Measurements from ENCODE around the gene LARGE1.

- TF ChIP-seq, protein P1, sequence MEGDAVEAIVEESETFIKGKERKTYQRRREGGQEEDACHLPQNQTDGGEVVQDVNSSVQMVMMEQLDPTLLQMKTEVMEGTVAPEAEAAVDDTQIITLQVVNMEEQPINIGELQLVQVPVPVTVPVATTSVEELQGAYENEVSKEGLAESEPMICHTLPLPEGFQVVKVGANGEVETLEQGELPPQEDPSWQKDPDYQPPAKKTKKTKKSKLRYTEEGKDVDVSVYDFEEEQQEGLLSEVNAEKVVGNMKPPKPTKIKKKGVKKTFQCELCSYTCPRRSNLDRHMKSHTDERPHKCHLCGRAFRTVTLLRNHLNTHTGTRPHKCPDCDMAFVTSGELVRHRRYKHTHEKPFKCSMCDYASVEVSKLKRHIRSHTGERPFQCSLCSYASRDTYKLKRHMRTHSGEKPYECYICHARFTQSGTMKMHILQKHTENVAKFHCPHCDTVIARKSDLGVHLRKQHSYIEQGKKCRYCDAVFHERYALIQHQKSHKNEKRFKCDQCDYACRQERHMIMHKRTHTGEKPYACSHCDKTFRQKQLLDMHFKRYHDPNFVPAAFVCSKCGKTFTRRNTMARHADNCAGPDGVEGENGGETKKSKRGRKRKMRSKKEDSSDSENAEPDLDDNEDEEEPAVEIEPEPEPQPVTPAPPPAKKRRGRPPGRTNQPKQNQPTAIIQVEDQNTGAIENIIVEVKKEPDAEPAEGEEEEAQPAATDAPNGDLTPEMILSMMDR (IDR thresholded peaks at IDR 0.05) = no peak
- no peak for TF ChIP-seq POLR2A (IDR thresholded peaks at IDR 0.05)
These were observed 288.5 kb downstream of the LARGE1 start for GRCh38 chr22:33631777-33632176.

Data from tibial nerve (tissue), 3 donors.